ENCODE data around the gene UBE2E2.

The UBE2E2 gene

DNA sequence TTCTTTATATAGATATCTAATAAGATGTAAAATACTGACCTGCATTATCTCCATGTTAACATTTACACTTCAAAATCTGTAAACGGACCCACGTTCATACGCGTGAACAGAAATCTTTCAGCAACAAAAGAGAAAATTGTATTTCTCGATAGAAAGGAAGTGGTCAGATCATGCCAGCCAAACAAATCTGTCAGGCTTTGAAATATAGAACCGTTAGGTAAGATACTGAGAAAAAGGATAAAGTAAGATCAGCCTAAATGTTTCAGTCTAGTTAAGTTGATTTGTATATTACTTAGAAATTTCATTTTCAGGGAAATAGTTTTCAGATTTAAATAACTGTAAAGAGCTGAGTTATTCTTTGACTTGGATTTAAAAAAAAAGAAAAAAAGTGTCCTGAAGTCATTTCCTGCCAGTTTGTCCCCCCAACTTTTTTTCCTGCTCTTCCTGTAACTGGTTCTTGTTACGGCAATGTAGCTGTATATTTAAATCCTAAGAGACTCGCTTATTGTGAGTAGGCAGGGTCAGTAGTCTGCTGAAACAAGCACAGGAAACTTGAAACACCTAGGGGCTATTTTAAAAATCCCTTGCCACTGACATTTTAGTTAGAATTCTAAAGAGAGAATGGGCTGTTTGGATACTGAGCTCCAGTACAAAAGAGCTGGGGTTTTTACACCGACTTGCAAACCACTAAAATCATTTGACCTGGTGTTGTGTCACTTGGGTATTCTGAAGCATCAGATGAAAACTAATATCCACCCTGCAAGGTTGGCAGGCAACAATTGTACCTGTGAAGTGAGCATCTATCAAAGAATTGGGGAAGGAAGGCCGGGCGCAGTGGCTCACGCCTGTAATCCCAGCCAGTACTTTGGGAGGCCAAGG, 237.5 kb downstream of the UBE2E2 start:
- DNase-seq (ENCODE audit: low read depth), result no peak

DNA sequence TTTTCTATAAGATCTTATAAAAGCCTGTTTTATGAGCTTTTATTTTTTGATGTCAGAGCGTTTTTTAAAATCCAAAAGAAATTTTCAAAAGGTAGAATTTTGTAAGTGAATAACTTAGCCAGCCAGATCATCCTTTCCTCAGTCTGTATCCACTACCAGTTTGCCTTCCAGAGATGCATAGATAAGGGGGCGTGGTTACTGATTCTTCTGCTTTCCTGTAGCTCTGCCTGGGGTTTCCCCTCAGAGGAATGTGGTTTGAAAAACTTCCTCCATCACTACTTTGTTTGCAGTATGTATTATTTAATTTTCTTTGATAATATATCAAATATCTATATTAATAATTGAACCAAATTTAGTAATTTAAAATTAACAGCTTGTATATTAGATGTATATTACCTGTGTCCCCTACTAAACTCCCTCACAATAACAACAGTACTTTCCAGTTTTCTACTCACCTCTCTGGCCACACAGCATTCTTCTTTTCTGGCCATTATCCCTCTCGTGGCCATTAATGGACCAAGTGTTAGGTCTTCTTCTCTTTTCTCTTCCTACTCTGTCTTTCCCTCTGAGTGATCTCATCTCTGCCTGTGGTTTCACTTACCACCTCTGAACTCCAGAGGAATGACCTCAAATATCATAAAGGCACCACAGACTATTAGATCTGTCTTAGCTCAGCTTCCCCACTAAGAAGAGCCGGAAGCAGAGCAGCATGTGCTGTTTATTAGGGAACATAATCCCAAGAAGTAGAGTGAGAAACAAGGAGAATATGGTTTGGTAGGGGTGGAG, 239.7 kb downstream of the UBE2E2 start:
- DNase-seq (ENCODE audit: low read depth), result no peak

DNA sequence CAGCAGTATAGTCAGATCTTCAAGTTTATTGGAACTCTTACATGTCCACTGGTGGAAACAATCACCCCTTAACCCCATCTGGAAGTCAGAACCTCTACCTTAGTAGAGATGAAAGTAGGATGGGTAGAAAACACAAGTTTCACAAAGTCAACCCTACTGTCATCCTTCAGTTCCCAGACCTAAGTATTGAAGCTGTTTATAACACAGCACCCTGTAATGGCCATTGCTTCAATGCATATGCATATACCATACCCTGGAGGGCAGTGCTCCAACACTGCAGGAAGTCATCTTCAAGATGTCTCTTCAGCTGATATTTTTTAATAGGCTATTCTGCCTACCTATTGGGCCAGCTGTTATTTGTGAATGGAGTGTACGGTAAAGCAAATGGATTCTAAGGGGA, 241.3 kb downstream of the UBE2E2 start:
- DNase-seq (ENCODE audit: low read depth), result no peak

DNA sequence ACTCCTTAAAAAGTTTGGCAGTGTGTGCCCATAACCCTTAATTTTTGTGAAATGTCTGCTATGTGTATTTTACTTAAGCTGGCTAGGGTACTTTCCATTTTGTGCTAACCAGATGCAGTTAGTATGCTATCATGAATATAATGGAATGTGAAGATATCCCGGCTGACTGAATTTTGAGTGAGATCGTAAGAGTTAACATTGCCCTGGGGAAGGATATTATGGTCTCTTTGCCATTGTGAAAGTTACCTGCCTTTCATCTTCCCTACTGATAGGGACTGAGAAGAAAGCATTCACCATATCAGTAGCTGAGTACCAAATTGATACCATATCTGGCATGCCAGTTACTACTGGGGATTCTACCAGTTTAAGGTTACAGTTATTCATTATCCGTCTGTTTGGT, 243.2 kb downstream of the UBE2E2 start:
- no peak for DNase-seq (ENCODE audit: low read depth)

DNA sequence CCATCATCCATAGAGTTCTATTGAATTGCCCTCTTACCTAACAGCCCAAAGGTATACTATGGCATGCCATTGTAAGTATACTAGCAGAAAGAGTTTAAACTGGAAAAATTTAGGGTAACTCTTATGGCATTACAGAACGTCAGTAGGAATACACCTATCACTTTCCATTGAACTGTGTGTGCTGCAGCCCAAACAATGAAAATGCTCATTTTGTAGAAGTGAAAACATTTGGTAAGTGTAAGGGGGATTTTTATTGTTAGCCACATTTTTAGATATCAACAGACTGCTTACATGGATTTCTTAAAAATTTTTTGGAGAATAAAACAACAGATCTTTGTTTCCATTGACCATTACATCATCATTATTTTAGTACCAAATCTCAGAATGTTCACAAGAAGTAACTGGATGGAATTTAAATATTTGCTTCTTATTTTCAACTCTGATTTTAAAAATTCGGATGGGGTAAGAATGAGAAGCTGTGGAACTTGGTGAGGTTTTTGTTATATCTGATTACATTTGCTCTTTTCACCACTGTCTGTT, 245.9 kb downstream of the UBE2E2 start:
- no peak for DNase-seq (ENCODE audit: low read depth)

DNA sequence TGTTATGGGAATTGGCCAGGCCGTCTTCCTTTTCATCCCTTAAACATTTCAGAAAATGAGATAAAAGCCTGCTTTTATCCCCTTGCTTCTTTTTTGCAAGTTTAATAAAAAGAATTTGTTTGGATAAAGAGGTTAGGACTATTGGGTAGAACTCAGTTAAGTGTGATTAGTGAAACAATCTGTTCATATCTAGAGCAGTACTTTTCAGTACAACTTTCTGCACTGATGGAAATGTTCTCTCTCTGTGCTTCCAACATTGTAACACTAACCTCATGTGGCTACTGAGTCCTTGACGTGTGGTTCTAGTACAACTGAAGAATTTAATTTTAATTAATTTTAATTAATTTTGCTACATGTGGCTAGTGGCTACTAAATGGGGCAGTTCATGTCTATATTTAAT, 246.9 kb downstream of the UBE2E2 start:
- no peak for DNase-seq (ENCODE audit: low read depth)

DNA sequence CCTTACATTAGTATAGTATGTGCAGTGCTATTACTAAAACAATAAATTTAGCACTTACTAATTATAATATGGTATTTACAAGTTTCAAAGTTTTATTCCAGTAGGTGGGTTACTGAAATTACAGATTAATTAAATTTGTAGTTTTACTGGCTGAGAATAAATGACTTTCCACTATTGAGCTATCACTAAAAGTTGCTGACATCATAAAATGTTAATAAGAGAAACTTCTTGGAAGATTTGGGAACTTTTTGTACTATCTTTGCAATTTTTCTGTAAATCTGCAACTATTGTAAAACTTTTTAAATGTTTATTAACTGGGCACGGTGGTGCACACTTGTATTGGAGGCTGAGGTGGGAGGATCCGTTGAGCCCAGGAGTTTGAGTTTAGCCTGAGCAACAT, 247.7 kb downstream of the UBE2E2 start:
- DNase-seq (ENCODE audit: low read depth), result no peak

DNA sequence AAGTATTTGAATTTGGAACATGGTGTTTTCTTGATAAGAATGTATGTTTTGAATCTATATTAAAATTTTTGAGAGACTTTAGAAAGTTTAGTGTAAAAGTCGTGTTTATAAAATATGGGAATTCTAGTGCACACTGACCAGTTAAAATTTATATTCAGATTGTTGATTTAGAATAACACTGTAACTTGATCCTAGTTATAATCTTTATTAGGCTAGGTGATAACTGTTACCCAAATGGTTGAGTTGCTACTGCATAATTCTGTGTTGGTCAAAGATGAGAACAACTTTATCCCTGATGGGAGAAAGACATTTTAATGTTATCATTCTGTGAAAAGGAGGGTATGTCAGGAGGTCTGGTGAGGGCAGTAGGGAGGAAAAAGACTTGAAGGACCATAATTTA, 249.3 kb downstream of the UBE2E2 start:
- DNase-seq (ENCODE audit: low read depth), result no peak

DNA sequence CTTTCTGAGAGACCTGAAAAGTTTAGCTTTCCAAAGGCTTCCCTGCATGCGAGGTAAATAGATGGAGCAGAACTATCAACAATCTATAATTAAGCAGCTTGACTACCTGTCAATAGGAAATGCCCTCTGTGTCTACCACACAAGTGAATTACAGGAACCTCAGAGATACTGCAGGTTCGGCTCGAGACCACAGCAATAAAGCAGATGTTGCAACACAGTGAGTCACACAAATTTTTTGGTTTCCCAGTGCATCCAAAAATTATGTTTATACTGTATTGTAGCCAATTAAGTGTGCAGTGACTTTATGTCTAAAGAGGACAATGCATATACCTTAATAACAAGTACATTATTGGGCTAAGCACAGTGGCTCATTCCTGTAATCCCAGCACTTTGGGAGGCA, 252.0 kb downstream of the UBE2E2 start:
- no peak for DNase-seq (ENCODE audit: low read depth)

DNA sequence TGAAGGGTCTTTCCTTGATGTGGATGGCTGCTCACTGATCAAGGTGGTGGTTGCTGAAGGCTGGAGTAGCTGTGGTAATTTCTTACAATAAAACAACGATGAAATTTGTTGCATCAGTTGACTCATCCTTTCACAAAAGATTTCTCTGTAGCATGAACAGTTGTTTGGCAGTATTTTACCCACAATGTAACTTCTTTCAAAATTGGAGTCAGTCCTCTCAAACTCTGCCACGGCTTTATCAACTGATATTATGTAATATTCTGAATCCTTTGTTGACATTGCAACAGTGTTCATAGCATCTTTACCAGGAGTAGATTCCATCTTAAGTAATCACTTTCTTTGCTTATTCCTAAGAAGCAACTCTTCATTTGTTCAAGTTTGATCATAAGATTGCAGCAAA, 252.6 kb downstream of the UBE2E2 start:
- no peak for DNase-seq (ENCODE audit: low read depth)

DNA sequence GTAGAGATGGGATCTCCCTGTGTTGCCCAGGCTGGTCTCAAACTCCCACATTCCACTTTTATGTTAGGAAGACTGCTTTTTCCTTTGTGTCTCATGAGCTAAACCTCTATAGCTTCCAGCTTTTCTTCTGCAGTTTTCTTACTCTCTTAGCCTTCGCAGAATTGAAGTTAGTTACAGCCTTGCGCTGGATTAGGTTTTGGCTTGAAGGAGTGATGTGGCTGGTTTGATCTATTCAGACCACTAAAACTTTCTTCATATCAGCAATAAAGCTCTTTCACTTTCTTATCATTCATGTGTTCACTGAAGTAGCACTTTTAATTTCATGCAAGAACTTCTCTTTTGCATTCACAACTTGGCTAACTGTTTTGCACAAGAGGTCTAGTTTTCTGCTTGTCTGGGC, 254.6 kb downstream of the UBE2E2 start:
- no peak for DNase-seq (ENCODE audit: low read depth)

DNA sequence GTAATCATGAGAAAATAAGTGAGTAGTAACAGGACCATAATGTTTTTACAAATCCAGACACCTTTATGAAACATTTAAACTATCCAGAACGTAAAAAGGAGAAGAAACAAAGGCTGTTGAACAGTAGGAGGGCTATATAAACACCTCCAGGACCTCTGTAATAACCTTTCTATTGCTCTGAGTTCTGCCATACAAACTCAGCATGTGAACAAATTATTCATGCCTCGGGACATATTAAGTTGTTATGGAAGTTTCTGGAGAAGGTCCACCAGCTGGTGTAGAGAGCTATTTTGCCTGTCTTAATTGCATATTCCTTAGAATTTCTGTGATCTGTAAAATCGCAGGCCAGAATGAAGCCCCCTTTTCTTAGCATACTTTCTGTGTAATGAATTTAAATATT, 256.3 kb downstream of the UBE2E2 start:
- no peak for DNase-seq (ENCODE audit: low read depth)

DNA sequence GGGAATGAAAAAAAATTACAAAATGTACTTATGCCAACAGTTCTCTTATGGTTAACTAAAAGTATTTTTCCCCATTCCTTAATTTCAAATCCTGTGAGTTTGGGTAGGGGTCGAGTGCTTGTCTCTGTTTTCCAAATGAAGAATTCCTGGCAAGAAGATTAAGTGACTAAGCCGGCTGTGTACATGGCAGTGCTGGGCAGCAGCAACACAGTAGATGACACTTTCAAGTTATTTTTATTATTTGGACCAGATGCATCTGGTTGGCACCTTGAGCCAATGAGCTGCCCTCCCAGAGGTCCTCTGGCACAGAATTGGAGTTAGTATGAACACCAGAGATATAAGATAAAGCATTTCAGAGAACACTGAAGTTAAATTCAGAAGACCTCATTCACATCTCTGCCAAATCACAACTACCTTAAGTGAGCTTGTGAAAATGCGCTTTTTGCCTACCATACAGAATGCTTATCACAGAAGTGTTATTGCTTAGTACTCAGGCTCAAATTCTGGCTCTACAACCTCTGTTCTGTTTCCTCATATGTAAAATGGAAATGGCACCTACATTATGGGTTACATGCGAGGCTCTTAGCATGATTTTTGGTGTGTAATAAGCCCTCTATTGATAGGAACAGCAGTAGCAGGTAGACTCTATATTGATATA, 256.9 kb downstream of the UBE2E2 start:
- DNase-seq (ENCODE audit: low read depth), result no peak

DNA sequence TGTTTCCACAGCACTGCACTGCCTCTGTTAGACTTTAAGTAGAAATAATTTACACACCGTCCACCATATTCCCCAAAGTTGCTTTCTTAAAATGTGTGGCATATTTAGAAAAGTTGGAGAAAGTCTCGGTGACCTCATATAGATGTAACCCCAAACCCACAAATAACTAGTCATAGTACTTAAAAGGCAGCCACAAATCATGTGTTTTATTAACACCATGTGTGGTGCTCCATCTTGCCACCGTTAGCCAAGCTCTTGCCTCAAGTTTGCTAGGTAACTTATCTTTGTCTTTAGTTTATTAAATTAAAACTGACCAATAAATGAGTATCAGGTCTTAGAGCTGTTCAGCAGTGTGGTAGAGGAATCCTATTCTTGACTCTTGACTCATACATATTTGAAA, 257.9 kb downstream of the UBE2E2 start:
- no peak for DNase-seq (ENCODE audit: low read depth)

DNA sequence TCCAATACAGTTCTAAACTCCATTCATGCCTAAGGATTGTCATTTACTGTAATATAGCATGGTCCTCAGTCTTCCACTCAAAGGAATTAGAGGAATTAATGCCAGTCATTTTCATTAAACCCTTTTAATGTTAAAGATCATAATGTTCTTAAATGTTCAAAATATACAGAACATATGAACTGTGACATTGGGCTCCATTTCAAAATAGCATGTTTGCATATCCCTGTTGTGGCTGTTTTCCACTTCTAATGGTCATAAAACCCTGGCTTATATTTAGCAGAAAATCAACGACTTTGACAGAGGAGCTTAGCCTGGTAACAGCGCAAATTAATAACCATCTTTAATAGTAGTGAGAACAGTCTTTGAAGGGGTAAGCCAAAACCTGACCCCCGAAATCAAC, 260.7 kb downstream of the UBE2E2 start:
- no peak for DNase-seq (ENCODE audit: low read depth)

DNA sequence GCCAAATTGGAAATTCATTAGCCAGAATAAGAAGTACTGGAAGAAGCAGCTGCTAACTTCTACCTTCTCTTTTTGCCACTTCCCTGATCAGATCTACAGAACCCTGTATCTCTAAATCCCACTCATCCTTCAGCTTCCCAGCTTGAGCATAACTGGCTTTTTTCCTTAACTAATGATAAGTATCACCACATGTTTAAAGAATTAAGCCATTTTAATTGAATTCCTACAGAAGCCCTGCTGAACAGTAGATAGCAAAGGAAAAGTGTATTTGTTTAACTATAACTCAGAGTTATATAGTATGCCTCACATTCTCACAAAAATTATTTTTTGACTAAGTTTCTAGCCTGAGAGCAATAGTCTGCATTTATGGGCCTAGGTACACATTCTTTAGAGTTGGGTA, 262.4 kb downstream of the UBE2E2 start:
- DNase-seq (ENCODE audit: low read depth), result no peak

DNA sequence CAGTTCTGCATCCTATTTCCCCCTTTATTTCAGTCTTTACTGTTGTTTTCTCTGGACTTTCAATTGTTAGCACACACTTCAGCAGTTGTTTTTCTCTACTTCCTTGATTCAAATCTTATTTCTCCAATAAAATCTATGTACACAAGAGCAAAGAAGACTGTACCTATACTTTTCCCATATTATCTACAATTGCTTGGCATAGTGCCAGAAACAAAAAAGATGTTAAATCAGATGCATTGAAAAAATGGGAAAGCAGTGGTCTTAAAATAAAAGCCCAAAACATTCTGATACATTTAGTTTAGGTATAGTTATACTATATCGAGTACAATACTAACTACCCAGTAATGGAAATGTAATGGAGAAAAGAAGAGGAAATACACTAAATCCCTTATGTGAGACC, 265.1 kb downstream of the UBE2E2 start:
- DNase-seq (ENCODE audit: low read depth), result no peak

DNA sequence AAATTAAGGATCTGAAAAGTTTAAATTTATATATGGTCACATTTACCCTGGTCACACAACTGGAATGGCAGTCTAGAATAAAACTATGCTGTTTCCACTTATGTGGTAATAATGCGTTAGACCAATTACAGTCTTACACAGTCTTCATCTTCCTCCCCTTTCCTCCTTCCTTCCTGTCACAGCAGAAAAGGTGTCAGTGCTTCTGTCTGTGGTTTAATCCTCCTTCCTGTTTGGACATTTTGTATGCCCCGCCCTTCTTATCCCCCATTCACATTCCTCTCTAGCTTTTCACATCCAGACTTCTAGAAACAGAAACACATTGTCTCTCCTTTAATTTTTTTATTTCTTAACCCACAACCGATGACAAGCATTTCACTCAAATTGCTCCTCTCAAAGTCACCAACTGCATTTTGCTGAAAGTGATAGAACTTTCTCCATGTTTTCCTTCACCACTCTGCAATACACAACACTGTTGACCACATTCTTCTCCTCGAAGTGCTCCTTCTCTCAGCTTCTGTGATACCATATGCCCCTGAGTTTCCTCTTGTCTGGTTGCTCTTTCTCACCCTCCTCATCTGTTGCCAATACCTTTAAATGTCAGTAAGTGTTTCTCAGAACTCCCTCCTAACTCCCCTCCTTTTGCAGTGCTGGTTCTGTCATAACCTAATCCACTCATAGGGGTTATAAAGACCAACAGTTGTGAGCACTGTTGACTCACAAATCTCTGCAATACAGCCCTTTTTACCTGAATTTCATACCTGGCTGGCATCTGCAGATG, 271.6 kb downstream of the UBE2E2 start:
- no peak for DNase-seq (ENCODE audit: low read depth)

DNA sequence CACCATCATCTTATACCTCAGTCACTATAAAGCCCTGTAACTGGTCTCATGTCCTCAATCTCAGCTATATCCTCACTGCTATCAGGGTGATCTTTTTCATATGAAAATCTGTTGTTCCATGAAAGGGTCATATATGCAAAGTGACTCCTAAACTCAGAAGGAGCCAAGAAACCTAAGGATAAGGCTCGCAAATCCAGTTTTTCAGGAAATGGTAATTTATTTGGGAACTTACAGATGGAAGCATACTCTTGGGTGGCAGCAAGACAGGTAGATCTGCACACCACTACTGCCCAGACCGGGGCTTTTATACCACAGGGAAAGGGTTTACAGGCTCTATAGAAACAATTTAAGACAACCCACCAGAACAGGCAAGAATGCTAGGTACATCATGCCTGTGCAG, 272.3 kb downstream of the UBE2E2 start:
- no peak for DNase-seq (ENCODE audit: low read depth)

DNA sequence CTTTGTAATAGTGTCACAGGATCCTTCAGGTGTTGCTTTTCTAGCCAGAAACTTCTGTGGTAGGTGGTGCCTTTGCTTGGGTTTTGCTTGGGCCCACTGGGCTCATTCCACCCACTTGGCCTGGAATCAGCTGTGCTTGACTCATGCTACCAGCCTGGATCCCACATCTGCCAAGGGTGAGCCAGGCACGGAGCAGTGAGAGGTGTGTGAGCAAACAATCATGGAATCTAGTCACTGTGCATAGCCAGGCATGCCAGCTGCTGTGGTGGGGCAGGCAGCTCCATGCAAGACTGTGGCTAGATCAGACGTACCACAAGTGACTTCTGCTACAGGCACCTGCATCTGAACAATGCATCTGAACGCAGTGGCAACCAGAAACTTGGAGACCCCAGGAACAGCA, 275.9 kb downstream of the UBE2E2 start:
- DNase-seq (ENCODE audit: low read depth), result no peak

DNA sequence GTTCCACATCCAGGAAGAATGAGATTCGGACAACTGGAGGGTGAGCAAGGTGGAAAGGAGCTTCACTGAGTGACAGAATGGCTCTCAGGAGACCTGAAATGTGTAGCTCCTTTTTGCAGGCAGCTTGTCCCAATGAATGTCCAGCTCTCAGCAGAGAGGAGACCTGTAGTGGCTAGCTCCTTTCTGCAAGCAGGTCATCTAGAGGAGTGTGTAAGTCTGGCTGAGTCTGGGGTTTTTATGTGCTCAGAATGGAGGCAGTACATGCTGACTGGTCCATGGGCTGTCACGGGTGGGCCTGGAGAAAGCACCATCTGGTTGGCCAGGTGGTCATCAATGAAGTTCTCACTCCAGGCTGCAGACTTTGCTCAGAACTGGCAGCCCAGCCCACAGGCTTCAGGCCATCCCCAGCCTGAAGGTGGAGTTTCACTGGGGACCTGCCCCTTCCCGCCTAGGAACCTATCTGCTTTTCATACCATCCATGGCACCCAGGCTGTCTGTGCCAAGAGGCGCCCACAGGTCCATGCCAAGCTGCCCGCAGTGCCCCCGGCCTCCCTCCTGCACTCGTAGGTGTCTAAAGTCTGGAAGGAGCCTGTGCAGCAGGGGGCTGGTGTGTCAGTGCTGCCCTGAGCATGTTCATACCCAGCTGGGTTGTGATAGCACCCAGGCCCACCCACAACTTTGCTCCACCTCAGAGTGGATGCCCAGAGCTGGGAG, 276.6 kb downstream of the UBE2E2 start:
- no peak for DNase-seq (ENCODE audit: low read depth)

All from stimulated activated CD8-positive, alpha-beta memory T cell treated with anti-CD3 and anti-CD28 coated beads, Interleukin-7, amount 100 ng/mL, for 24 hours (primary cell).